Tibial artery (tissue), 4 donors: ENCODE data around the gene ANTXRL.
A peak's percentile ranks its signal among the peaks of the same experiment; 100 is the strongest.

ENCODE experiments used
- DNase-seq, 2 donors: peaks; one replicate each; pipeline ENCODE4 v3.0.0-alpha.2; 2019
- H3K27ac ChIP-seq, 2 donors: fragments of 200-600 bp; sonication (generic) in 1 of 2; 1 replicate in 1 of 2; 2 replicates in 1 of 2; pipeline ENCODE4 v1.5.1; 2018 to 2019; ENCODE audit warnings: mild to moderate bottlenecking in 1 of 2
- H3K27me3 ChIP-seq, 2 donors: fragments of 200-600 bp; sonication (generic) in 1 of 2; one replicate each; pipeline versions ENCODE4 v1.5.1 to v1.6.0; 2016 to 2019
- H3K36me3 ChIP-seq, 3 donors: fragments of 200-600 bp; sonication (generic) in 2 of 3; one replicate each; pipeline ENCODE4 v1.5.1; 2016 to 2019; ENCODE audit warnings: mild to moderate bottlenecking in 2 of 3
- H3K4me1 ChIP-seq, 4 donors: fragments of 200-600 bp; sonication (generic) in 2 of 4; 1 replicate in 3 of 4; 2 replicates in 1 of 4; pipeline ENCODE4 v1.5.1; 2016 to 2019
- H3K4me3 ChIP-seq, 2 donors: fragments of 200-600 bp; sonication (generic) in 1 of 2; 1 replicate in 1 of 2; 2 replicates in 1 of 2; pipeline ENCODE4 v1.5.1; 2018 to 2019; ENCODE audit warnings: mild to moderate bottlenecking in 2 of 2
- H3K9me3 ChIP-seq, 3 donors: fragments of 200-600 bp; sonication (generic) in 1 of 3; one replicate each; pipeline ENCODE4 v1.5.1; 2016 to 2019
- CTCF ChIP-seq, 2 experiments: fragments of 200-600 bp in 1 of 2; fragments of 450-650 bp in 1 of 2; IDR thresholded peaks; one replicate each; pipeline ENCODE4 v1.5.1; 2017 to 2019; ENCODE audit warnings: antibody characterized with exemption in 2 of 2, mild to moderate bottlenecking in 1 of 2, moderate library complexity in 1 of 2
- intact Hi-C: fragments of 100-400 bp; cut with DNase I; formaldehyde crosslinking; loops from one replicate; pipeline ENCODE4 v1.15.0; 2023; ENCODE audit warnings: low total_unique reads

The ANTXRL gene

GRCh38 chr10:46286991-46287693 lies at the start of gene ANTXRL:
ANTXRL (plus strand) TSS chr10:46286997; CDS start chr10:46287263, 266 bp downstream.
- Histone ChIP-seq H3K9me3 (no peaks in the 10 kb centered on the region), H3K27me3 (no peaks in the 10 kb centered on the region), H3K4me1 (peaks cover 0 to 41% (median 17%) of the 10 kb centered on the region in 4 donors), H3K4me3 (no peak within 1 kb of the TSS), H3K36me3 (no peaks in the 10 kb centered on the region), H3K27ac (no peak within 1 kb of the TSS)
- peak; percentile 17 to 54 for DNase-seq
- intact Hi-C loops = no loop called here
- no peak for TF ChIP-seq CTCF (IDR thresholded peaks at IDR 0.05)

- Histone ChIP-seq H3K4me1 (no peaks in the 10 kb centered on the region), H3K27me3 (no peaks in the 10 kb centered on the region), H3K27ac (no peak overlapping the region), H3K9me3 (peaks cover 0 to 7% (median 0%) of the 10 kb centered on the region in 3 donors), H3K36me3 (no peaks in the 10 kb centered on the region), H3K4me3 (no peak overlapping the region)
- intact Hi-C loops = no loop called here
- TF ChIP-seq CTCF (IDR thresholded peaks at IDR 0.05) = no peak
- no peak for DNase-seq
Observed at GRCh38 chr10:46237815-46238510, 48.8 kb upstream of the ANTXRL start.

GRCh38 chr10:46239247-46239646 lies 47.5 kb upstream of the ANTXRL start:
- intact Hi-C loops = no loop called here
- H3K27ac ChIP-seq = no peak overlapping the region
- DNase-seq = no peak
- no peaks in the 10 kb centered on the region for H3K4me1 ChIP-seq
- no peak for TF ChIP-seq CTCF (IDR thresholded peaks at IDR 0.05)
- H3K27me3 ChIP-seq = no peaks in the 10 kb centered on the region
- H3K9me3 ChIP-seq = peaks cover 0 to 7% (median 0%) of the 10 kb centered on the region in 3 donors
- no peaks in the 10 kb centered on the region for H3K36me3 ChIP-seq
- H3K4me3 ChIP-seq = no peak overlapping the region

- peak in 1 of 2 donors; percentile 58 for DNase-seq
- H3K4me3 ChIP-seq = no peak overlapping the region
- intact Hi-C loops = no loop called here
- H3K9me3 ChIP-seq = peaks cover 0 to 7% (median 0%) of the 10 kb centered on the region in 3 donors
- H3K4me1 ChIP-seq = no peaks in the 10 kb centered on the region
- H3K36me3 ChIP-seq = no peaks in the 10 kb centered on the region
- no peaks in the 10 kb centered on the region for H3K27me3 ChIP-seq
- H3K27ac ChIP-seq = no peak overlapping the region
- no peak for TF ChIP-seq CTCF (IDR thresholded peaks at IDR 0.05)
Observed at GRCh38 chr10:46239993-46240683, 46.7 kb upstream of the ANTXRL start.

- no peak for DNase-seq
- intact Hi-C loops = no loop called here
Observed at GRCh38 chr10:46240684-46241565, 45.9 kb upstream of the ANTXRL start.

More at GRCh38 chr10:46240684-46241565, 45.9 kb upstream of the ANTXRL start:
- Histone ChIP-seq H3K27me3 (no peaks in the 10 kb centered on the region), H3K36me3 (no peaks in the 10 kb centered on the region), H3K9me3 (peaks cover 0 to 7% (median 0%) of the 10 kb centered on the region in 3 donors), H3K4me3 (no peak overlapping the region), H3K27ac (no peak overlapping the region), H3K4me1 (no peaks in the 10 kb centered on the region)
- no peak for TF ChIP-seq CTCF (IDR thresholded peaks at IDR 0.05)
